Stimulated activated naive CD4-positive, alpha-beta T cell (primary cell): ENCODE results near the gene RASSF5.
"Not testable (repeated sequence)": the region's sequence is repeated elsewhere in the genome, so short reads cannot be mapped to it uniquely, and the experiment has no call there.

ENCODE experiments used
- DNase-seq, 6 experiments: peaks; one replicate each; lab custom pipeline; 2025; lab: John Stamatoyannopoulos, UW

Gene RASSF5

DNA sequence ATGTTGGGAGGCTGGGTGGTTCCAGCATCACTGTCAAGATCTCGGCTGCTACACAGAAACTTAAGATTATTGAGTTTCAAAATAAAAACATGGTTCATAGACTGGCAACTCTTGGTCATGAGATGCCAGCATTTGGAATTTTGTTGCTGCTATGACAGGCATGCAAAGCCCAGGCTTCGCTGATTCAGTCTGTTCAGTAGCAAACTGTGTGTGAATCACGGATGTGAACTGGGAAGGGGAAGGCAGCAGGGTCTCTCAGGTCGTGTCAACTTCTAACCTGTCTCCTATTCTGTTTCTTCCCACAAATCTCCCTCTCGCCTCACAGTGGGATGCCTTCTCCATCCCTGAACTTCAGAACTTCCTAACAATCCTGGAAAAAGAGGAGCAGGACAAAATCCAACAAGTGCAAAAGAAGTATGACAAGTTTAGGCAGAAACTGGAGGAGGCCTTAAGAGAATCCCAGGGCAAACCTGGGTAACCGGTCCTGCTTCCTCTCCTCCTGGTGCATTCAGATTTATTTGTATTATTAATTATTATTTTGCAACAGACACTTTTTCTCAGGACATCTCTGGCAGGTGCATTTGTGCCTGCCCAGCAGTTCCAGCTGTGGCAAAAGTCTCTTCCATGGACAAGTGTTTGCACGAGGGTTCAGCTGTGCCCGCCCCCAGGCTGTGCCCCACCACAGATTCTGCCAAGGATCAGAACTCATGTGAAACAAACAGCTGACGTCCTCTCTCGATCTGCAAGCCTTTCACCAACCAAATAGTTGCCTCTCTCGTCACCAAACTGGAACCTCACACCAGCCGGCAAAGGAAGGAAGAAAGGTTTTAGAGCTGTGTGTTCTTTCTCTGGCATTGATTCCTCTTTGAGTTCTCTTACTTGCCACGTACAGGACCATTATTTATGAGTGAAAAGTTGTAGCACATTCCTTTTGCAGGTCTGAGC is 79.4 kb downstream of the RASSF5 start:
- no peak for DNase-seq

DNA sequence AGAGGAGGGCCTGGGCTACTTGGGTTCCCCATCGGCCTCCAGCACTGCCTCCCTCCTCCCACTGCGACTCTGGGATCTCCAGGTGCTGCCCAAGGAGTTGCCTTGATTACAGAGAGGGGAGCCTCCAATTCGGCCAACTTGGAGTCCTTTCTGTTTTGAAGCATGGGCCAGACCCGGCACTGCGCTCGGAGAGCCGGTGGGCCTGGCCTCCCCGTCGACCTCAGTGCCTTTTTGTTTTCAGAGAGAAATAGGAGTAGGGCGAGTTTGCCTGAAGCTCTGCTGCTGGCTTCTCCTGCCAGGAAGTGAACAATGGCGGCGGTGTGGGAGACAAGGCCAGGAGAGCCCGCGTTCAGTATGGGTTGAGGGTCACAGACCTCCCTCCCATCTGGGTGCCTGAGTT is 80.6 kb downstream of the RASSF5 start:
- DNase-seq = no peak

DNA sequence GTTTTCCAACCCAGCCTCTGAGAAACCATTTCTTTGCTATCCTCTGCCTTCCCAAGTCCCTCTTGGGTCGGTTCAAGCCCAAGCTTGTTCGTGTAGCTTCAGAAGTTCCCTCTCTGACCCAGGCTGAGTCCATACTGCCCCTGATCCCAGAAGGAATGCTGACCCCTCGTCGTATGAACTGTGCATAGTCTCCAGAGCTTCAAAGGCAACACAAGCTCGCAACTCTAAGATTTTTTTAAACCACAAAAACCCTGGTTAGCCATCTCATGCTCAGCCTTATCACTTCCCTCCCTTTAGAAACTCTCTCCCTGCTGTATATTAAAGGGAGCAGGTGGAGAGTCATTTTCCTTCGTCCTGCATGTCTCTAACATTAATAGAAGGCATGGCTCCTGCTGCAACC is 81.2 kb downstream of the RASSF5 start:
- no peak for DNase-seq

DNA sequence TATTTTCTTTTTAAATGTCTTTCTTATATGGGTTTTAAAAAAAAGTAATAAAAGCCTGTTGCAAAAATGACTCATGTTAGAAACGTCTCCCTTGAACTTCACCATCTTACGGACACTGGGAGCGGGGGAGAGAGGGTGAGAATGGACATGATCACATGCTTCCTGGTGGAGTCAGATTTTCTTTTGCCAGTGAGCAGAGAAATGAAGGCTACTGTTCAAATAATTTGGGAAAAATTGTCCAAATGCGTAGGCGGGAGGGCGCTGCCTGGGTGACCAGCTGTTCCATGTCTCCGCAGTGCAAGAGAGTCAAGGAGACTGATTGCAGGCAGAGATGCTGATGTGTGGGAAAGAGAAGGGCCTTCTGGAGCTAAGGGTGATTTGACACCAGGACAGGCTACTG is 81.9 kb downstream of the RASSF5 start:
- DNase-seq = no peak

DNA sequence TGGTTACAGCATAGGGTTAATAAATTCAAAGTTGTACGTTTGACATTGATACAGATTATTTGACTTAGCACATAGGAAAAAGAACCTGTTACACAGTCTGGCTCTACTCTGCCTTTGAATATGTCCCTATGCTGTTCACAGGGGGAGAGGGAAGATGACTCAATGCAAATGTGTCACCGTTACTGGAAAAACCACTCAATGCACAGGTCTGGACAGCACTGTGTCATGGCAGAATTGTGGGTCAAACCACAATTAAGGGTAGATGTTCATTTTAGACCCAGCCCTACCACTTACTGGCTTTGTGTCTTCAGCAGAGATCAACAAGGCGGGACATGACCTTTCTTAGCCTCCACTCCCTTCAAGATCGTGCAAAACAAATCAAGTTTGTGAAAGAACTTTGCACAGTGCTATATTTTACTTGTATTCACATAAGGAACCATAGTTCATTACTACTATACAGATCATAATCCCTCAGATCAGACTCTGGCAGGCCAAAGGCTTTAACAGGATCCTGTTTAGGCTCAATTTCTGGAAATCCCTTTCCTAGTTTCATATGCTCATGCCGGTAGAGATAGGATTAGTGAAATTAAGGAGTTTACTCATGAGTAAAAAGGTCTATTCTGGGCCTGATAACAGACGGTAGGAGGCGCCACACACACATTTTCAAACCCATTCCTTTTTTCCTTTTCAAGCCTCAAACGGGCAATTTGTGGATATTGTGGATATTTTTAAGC is 82.9 kb downstream of the RASSF5 start:
- DNase-seq = no peak

DNA sequence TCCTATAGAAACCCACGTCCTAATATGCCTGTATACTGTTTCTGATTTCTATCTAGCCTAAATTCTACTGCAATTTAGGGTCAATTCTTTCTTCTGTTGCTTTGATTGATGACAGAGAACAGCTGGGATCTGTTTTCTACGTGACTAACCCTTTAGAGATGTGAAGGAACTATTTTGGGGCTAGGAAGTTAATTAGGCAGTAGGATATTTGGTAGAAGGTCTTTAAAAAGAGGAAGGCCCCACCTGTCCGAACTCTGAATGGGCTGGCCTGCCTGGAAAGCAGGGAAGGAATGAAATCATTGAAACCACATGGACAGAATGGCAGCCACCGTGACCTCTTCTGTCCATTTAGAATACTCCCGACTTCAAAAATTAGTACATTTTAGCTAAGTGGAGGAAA is 83.9 kb downstream of the RASSF5 start:
- DNase-seq = no peak

DNA sequence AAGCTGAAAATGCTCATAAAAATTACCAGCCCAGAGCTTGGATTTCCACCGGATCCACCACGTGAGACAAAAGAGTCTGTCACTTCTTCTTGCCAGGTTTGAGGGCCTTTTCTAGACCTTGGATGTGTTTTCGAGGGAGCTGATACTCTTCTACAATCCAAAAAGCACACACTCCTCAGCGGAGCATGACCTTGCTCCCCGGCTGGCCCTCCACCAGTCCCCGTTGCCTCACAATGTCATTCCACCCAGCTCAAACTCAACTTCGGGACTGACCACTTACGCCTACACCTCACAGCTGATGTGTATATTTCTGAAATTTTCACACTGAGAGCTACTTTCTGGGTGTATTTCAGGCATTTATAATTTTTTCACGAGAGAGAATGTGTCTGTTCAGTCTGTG is 84.4 kb downstream of the RASSF5 start:
- DNase-seq = no peak

DNA sequence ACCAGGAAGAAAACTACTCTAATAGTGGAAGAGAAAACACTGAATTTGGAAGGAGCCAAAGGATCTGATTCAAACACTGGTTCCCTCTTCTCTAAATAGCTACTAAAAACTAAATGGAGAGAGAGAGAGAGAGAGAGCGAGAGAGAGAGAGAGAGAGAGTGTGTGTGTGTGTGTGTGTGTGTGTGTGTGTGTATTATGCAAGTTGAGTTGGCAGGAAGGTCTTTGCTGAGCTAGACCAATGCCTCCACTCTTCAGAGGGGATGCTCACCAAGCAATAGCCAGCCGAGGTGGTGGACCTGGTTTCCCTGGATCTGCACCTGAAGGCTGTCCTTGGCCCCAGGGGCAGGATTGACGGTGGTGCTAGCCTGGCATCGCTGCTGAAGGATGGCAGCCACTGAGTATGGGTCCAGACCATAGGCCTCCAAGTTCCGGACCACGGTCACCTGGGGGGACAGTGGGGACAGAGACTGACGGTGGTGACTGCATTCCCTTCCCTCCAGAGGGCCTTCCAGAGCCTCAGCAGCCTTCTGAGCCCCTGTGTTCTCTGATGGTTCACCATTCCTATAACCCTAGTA is 86.1 kb downstream of the RASSF5 start:
- no peak for DNase-seq

DNA sequence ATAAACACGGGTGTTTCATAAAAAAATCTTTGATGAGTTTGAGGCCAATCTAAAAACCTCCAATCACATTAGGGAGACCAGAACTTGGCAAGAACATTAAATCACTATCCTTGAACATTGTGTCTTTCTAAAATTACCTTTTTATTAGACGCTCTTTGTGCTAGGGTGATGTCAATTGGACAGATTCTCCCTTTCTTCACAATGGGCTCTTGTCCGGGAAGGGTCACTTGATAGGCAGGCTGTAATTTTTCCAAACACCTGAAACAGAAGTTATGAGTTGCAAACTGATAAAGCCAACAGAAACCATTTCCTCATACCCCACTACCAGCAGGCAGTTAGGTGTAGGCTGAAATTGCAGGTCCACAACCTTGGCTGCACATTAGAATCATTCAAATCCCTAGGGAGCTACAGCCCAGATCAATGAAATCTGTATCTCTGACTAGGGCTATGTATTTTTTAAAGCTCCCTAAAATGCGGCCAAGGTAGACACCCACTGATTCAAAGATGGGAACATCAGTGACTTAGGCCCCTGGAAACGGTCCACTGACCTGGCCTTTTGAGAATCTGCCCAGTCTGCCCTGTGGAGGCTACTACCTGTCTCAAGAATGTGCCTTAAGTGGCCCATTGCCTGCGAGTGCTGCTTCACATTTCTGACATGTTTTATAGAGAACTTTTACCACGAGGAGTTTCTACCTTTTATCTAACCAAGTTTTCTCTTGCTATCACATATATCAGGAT is 88.4 kb downstream of the RASSF5 start:
- no peak for DNase-seq

DNA sequence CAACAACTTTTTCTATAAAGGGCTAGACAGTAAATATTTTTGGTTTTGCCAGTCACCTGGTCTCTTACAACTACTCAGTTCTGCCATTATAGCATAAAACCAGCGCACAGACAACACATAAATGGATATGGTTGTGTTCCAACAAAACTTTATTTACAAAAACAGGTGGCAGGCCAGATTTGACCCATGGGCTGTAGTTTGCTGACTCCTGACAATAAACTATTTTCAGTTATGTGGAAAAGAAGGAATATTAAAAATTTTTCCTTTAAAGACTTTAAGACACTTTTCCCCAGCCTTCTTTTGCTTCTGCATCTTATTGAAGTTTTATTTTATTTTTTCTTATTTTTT is 89.0 kb downstream of the RASSF5 start:
- DNase-seq = no peak

DNA sequence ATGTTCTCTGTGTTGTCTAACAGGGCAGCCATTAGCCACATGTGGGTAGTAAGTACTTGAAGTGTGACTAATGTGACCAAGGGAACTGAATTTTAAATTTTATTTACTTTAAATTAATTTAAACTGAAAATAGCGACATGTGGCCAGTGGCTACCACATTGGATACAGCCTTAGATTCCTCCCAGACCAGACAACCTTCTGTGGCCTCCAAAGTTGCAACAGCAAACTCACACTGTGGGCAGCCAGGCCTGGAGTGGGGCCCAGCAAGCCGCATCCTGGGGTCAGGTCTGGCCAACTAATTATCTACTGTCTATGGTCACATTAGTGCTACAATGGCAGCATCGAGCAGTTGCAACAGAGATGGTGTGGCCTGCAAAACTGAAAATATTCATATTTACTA is 93.2 kb downstream of the RASSF5 start:
- no peak for DNase-seq

DNA sequence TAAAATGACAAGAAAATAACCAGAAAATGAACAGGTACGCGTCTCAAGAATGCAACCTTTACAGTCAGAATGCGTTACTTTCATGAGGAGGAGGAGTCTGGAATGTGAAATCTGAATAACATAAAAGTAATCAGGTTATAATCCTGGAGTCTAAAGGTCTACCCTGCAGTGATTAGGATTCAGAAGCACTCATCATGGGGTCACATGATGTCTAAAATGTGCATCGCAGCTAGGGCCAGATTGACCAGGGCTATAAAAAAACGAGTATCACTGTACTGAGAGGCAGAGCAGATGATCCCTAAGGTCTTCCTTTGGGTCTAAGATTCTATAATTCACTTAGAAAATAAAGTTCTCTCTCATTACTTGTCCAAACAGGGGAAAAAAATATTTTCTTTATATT is 97.5 kb downstream of the RASSF5 start:
- DNase-seq = no peak

DNA sequence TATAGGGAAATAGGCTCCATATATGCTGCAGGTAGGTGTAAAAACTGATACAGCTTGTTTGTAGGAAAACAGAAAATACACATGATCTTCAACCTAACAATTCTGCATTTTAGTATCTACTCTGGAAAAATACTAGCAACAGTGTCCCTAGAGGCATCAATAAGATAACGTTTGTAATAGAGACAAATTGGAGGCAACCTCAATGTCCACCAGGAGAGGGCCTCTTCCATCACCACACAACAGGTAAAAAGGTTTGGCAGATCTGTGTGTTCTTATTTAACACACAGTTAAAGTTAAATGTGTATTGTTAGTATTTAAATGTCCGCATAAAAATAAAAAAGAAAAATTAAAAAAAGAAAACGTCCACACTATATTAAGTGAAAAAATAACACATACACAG is 99.5 kb downstream of the RASSF5 start:
- no peak for DNase-seq

DNA sequence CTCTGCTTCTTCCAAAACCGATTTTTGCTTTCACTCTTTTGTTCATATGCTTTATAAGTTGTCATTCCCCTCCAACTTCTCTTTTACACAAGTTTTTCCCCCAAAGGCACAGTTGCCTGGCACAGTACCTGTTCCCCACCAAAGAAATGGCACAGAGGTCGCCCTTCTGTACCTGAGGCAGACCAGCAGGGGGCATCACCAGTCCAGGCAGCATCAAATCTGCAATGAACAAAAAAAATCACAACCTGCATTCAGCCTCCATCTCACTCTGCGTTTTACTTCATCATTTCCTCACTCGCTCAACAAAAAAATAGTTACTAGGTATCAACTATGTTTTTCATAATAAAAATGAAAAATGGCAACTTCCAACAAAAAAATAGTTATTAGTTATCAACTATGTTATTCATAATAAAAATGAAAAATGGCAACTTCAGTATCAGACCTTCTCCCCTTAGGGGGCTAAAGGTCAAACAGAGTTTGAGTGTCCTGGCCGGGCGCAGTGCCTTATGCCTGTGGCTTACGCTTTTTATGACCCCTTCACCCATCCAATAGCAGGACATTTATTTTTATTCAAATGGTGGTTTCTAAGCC is 100.9 kb downstream of the RASSF5 start:
- DNase-seq = peak; percentile 33 to 60 (median 49)

DNA sequence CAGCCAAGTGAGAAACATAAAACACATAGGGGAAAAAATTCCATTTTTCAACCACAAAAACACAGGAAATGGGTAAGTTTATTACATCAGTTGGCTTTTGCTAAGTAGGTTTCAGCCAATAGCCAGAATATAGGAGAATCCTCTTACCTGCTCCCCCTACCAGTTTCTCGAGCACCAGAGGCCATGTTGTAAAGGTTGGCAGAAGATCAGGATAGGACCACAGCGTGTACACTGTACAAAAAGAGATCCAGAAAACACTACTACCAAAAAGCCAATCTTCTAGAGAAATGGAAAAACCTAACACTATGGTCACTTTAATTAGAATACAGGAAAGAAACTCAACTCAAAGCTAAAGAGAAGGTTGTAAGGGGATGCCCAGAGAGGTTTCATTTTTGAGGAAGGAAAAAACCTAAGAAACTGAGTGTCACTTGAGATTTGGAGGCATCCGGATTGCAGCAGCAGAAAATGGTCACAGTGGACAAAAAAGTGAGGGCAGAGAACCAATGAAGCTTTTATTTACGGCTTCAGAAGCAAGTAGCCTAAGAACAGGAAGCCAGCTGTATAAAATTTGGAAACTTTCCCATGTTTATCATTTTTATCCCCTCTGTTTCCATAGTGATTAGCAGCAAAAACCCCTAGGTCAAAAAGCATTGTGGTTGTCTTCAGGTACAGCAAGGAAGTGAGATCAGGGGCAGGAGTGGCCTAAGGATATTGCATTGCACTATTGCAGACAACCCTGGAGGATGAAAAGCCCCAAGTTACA is 102.1 kb downstream of the RASSF5 start:
- DNase-seq = no peak

DNA sequence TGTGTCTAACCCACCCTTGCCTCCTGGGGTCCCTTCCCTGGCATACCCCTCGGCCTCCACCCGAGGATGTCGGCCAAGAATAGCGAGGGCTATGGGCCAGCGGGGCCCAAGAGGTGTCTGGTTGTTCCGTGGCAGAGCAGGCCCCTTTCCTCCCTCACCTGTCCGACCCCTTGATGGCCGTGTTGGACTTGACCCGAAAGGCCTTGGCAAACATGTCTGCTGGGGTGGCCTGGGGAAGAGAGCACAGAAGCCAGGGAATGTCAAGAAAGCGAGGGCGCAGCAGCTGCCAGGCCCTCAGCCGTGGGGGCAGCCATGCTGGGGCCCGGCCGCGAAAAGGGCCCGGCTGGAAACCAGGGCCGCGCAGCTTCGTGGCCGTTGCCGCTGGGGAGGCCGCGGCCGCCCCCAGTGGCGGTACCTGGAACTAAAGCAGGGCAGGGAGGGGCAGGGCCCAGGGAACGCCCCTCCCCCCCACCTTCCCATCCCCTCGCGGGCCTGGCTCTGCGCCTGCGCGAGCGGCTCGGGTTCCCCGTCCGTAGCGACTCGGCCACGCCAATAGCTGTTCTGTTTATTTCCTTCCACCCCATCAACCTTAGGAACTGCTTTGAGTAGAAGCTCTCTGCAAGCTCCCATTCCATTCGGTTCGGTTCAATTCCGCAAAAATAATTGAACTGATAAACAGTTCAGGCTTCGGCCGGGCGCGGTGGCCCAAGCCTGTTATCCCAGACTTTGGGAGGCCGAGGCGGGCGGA is 105.0 kb downstream of the RASSF5 start, which contains the start of gene EIF2D:
TSS of gene EIF2D (minus strand) at position 337 of the 748 bp plus-strand sequence. CDS start at position 214, 123 bp downstream.
- peak; percentile 89 to 94 (median 91) for DNase-seq

DNA sequence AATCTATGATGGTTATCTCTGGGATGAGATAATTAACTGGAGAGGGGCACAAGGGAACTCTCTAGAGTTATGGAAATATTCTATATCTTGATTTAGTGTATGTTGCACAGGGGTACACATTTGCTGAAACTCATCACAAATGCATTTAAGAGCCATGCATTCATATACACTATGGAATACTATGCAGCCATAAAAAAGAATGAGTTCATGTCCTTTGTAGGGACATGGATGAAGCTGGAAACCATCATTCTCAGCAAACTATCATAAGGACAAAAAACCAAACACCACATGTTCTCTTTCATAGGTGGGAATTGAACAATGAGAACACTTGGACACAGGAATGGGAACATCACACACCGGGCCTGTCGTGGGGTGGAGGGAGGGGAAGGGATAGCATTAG is 119.1 kb downstream of the RASSF5 start:
- not testable (repeated sequence) for DNase-seq

DNA sequence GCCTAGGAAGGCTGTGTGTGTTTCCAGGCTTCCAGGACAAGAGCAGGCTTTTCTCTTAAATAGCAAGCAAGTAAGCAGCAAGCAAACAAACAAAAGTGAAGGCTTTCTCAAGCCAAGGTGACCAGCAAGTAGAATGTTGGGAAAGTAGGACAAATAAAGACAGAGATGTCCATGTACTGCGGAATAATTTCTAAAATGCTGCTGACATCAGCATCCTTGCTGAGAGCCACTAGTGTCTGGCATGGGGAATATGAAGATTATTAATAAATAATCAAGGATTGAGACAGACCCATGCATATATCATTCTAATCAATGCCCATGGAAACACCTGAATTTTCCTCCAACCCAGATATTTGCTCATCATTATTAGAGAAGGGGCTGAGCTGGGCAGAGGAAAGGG is 121.6 kb downstream of the RASSF5 start:
- DNase-seq = no peak

DNA sequence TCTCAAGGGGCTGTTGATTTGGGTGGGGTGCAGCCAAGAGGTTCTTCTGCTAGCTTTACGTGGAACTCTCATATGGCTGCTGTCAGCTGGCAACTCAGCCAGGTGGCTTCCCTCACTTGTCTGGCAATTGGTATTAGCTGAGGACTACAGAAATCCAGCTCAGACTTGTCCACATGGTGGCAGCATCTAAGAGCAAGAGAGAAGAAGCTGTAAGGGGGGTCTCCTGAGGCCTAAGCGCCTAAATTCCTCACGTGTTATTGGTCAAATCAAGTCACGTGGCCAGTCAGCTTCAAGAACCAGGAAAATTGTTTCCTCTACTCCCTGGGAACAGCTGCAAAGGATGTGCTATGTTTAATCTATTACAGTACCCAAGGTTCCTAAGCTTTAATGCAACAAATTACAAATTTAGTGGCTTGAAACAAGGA is 123.8 kb downstream of the RASSF5 start:
- no peak for DNase-seq

DNA sequence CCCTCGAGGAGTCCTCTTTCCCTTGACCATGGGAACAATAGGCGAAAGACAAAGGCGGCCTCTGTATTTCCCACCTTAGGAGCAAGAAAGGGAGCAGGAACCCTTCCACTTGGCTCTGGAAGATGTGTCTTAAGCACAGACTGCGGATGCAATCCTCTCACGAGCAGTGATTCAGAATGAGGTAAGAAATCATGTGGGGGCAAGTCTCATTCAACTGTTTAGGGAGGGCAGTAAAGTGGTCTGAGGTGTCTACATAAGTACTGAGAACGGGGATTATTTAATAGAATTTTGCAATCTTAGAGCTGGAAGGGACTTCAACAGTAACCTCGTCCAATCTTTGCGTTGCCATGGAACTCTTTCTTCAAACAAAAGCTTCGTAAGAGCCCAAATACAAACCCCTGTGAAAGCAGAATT is 126.4 kb downstream of the RASSF5 start:
- DNase-seq = no peak
